Pancreas (tissue), 10 donors: ENCODE data around the gene PHLDA3. TPM values are rescaled to one million over a fixed set of nuclear protein-coding genes. Genes with fewer than 3 reads are reported as not detected.

ENCODE experiments used
- ATAC-seq, 4 donors: fragments of 200-7000 bp; cut with Tn5 transposase; one replicate each; pipeline versions ENCODE4 v1.8.0 to v1.9.1; 2020; ENCODE audit warnings: mild to moderate bottlenecking in 4 of 4, moderate library complexity in 4 of 4
- DNase-seq, 6 donors: peaks; one replicate each; pipeline ENCODE4 v3.0.0-alpha.2; 2020
- FAIRE-seq: peaks from 2 replicates; lab custom pipeline; 2012; peaks lifted over from hg19 to GRCh38; lab: Jason Lieb, UNC
- H3K27ac ChIP-seq, 4 donors: fragments of 200-600 bp; sonication (generic); 1 replicate in 3 of 4; 2 replicates in 1 of 4; pipeline versions ENCODE4 v1.5.0 to v1.8.0; 2020
- H3K27me3 ChIP-seq, 4 donors: fragments of 200-600 bp; one replicate each; pipeline ENCODE4 v1.8.0; 2021
- H3K36me3 ChIP-seq, 3 donors: fragments of 200-600 bp; sonication (generic) in 1 of 3; one replicate each; pipeline versions ENCODE4 v1.5.0 to v1.8.0; 2020 to 2021
- H3K4me1 ChIP-seq, 3 donors: fragments of 200-600 bp; one replicate each; pipeline ENCODE4 v1.8.0; 2021
- H3K4me3 ChIP-seq, 4 donors: fragments of 200-600 bp; sonication (generic) in 2 of 4; one replicate each; pipeline versions ENCODE4 v1.5.0 to v1.8.0; 2020 to 2021
- H3K9me3 ChIP-seq, 4 donors: fragments of 200-600 bp; one replicate each; pipeline ENCODE4 v1.8.0; 2021
- CTCF ChIP-seq, 4 donors: fragments of 200-600 bp; sonication (generic) in 3 of 4; IDR thresholded peaks; one replicate each; pipeline versions ENCODE4 v1.5.0 to v1.8.0; 2021; ENCODE audit warnings: antibody characterized with exemption in 4 of 4
- WGBS, 2 donors: extraction: QIAGEN DNeasy Blood & Tissue Kit; methylation state at CpG; one replicate each; pipeline ENCODE4 v1.1.7; 2013; 5-methylcytosine and 5-hydroxymethylcytosine counted together
- intact Hi-C, 3 donors: fragments of 100-400 bp; cut with DNase I; formaldehyde crosslinking; loops; one replicate each; pipeline versions ENCODE4 v1.11.1 to v1.14.2; 2022
- polyA plus RNA-seq, 2 donors: library from polyadenylated mRNA; stranded (reverse); fragments of 200-250 nt; gene quantifications; one replicate each; pipeline ENCODE4 v1.2.3, GENCODE V29; 2013
- total RNA-seq, 6 donors: library from RNA; stranded (reverse); fragmentation: NEBNext Ultra II Directional in 4 of 6; extraction: Animal tissue kit (Norgen Biotek cat#: 25700) in 4 of 6; gene quantifications; one replicate each; pipeline versions ENCODE4 v1.2.1 to v1.2.4, GENCODE V29; 2021 to 2023
- donor health status: healthy with polysubstance abuse.
- donor health status: DM: no; HTN: no; CAD: no; lungs with moderate emphysema.
- donor health status: DM: no; HTN: no; CAD: no.
- donor health status: control.
- donor health status: control.
- donor health status: Bipolar disorder and iron deficiency.
- donor health status: DM: yes; HTN: yes; CAD: no.
- donor health status: DM: no; HTN: no; CAD: no.
- donor health status: DM: no; HTN: no; CAD: no.
- donor health status: DM: yes; HTN: yes; CAD: no.

The PHLDA3 gene
- total and polyA plus RNA-seq, 8 donors, result 8.6 to 24.4 (median 12.8) TPM

DNA sequence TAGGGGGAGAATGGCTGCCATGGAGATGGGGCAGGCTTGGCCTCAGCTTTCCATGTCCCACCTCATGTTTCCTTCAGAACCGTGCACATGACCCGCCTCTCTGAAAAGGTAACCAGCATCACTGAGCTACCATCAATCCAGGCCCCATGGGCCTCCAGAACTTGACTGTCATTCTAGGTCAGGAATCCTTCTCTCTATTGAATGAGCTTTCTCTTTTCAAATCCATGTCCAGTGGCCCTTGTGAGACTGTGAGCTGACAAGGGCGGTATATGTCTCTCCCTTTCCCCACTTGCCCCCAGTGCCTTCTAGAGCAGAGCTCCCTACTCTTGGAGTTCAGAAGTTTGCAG is 33.5 kb upstream of the PHLDA3 start:
- no peak for DNase-seq
- H3K4me3 ChIP-seq, result no peak overlapping the region
- H3K9me3 ChIP-seq, result no peaks in the 10 kb centered on the region
- H3K27ac ChIP-seq, result peak overlapping the region in 2 of 4 donors; percentile 68 to 72
- WGBS, 2 donors, result 63 to 68% methylated on average over 3 of the region's 3 CpGs
- no peak for ATAC-seq
- no peak for TF ChIP-seq CTCF (IDR thresholded peaks at IDR 0.05)
- no peaks in the 10 kb centered on the region for H3K36me3 ChIP-seq
- no peak for FAIRE-seq
- intact Hi-C loops, result no loop called here
- peaks cover 40 to 61% (median 41%) of the 10 kb centered on the region in 3 donors for H3K4me1 ChIP-seq
- H3K27me3 ChIP-seq, result no peaks in the 10 kb centered on the region

DNA sequence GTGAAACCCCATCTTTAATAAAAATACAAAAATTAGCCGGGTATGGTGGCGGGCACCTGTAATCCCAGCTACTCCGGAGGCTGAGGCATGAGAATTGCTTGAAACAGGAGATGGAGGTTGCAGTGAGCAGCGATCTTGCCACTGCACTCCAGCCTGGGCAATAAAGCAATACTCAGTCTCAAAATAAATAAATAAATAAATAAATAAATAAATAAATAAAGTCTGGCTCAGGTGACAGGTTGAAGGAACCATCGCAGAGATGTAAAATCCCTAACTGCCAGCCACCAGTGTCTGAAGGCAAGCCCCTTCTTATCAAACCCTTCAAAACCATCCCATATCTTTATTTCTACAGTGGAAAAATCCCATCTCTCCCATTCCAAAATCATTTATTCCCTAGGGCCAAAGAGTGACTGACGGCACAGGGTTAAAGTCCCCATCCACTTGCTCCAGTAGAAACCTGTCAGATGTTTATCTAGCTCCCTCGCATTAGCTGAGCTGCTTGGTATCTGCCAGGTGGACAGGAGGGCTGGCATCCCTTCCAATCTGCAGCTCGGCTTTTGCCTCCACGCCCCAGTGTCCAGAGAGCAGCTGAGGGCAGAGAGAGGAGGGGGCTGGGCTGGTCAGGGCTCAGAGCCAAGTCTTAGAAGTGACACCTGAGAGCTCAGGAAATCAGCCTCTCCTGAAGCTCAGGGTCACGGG is 33.0 kb upstream of the PHLDA3 start:
- ATAC-seq (peak in 2 of 4 donors; percentile 15 to 34), DNase-seq (peak in 3 of 6 donors; percentile 56 to 69 (median 61)), FAIRE-seq (no peak)
- Histone ChIP-seq H3K36me3 (no peaks in the 10 kb centered on the region), H3K4me1 (peaks cover 36 to 58% (median 41%) of the 10 kb centered on the region in 3 donors), H3K27me3 (no peaks in the 10 kb centered on the region), H3K27ac (peak overlapping the region in 1 of 4 donors; percentile 72), H3K9me3 (no peaks in the 10 kb centered on the region), H3K4me3 (no peak overlapping the region)
- 52 to 57% methylated on average over 8 to 10 of the region's 10 CpGs for WGBS, 2 donors
- TF ChIP-seq CTCF (IDR thresholded peaks at IDR 0.05), result no peak
- intact Hi-C loops, result no loop called here

GRCh38 chr1:201501144-201501543 is 32.2 kb upstream of the PHLDA3 start:
- Histone ChIP-seq H3K36me3 (no peaks in the 10 kb centered on the region), H3K27ac (peak overlapping the region in 1 of 4 donors; percentile 13), H3K9me3 (no peaks in the 10 kb centered on the region), H3K4me3 (no peak overlapping the region), H3K4me1 (peaks cover 36 to 57% (median 41%) of the 10 kb centered on the region in 3 donors), H3K27me3 (no peaks in the 10 kb centered on the region)
- TF ChIP-seq CTCF (IDR thresholded peaks at IDR 0.05), result no peak
- 84 to 88% methylated on average over 8 of the region's 8 CpGs for WGBS, 2 donors
- DNase-seq, result no peak
- intact Hi-C loops, result no loop called here
- no peak for FAIRE-seq
- no peak for ATAC-seq

DNA sequence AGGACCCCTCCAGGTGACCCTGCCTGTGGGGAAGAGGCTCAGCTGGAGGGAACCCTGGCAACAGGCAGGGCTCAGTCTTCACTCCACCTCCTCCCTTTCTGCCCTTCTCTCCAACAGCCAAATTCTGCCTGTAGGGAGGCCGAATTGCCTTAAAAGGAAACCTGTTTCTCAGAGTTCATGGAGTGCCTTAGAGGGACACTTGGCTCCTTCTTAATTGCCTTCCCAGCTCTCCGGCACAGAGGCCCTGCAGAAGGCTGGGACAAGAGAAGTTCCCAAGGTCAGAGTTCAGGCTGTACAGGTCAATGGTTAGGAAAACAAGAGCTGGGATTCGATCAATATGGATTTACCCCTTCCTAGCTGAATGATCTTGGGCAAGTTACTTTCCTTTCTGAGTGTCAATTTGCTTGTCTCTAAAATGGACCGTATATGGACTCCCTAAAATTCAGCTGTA is 31.7 kb upstream of the PHLDA3 start:
- intact Hi-C loops, result no loop called here
- peaks cover 32 to 52% (median 36%) of the 10 kb centered on the region in 3 donors for H3K4me1 ChIP-seq
- TF ChIP-seq CTCF (IDR thresholded peaks at IDR 0.05), result no peak
- no peaks in the 10 kb centered on the region for H3K27me3 ChIP-seq
- 34 to 44% methylated on average over 4 of the region's 4 CpGs for WGBS, 2 donors
- no peaks in the 10 kb centered on the region for H3K9me3 ChIP-seq
- peak overlapping the region in 2 of 4 donors; percentile 7 to 13 for H3K27ac ChIP-seq
- no peak overlapping the region for H3K4me3 ChIP-seq
- ATAC-seq (no peak), FAIRE-seq (no peak), DNase-seq (no peak)
- peaks cover 0 to 4% (median 0%) of the 10 kb centered on the region in 3 donors for H3K36me3 ChIP-seq
